ENCODE data around the gene TNNI2. TPM values are rescaled to one million over a fixed set of nuclear protein-coding genes. Genes with fewer than 3 reads are reported as not detected.

The TNNI2 gene
- total RNA-seq, 1 experiment from 2014 or later: 0.55 TPM

DNA sequence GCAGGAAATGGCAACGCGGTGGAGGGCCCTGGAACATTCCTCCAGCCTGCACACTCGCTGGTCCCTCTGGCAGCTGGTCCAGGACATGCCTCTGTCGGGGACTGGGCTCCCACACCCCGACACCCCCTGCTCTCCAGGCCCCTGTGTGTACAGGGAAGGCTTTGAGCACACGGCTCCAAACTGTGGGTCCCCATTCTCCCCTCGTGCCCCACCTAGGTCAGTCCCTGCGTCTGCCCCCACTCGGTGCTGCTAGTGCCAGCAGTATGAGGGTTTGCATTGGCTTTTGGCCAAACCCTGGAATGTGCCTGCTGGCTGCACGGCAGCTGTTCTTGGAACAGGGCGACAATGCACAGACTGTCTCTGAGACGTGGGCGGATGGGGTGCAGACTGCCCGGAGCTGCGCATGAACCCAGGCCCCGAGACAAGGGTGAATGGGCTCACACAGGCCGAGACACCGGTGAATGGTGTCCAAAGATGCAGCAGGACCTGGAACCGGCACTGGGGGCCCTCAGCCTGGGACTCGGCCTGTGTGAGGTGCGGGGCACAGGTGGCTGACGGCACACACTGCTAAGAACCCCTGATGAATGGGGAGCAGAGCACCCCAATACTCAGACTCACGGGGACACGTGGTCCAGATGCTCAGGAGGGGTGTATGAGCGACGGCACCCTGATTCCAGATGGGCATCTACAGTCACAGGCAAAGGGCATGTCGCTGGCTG lies 11.5 kb upstream of the TNNI2 start:
- H3K9ac ChIP-seq (ENCODE audit: low read length): no peak overlapping the region

DNA sequence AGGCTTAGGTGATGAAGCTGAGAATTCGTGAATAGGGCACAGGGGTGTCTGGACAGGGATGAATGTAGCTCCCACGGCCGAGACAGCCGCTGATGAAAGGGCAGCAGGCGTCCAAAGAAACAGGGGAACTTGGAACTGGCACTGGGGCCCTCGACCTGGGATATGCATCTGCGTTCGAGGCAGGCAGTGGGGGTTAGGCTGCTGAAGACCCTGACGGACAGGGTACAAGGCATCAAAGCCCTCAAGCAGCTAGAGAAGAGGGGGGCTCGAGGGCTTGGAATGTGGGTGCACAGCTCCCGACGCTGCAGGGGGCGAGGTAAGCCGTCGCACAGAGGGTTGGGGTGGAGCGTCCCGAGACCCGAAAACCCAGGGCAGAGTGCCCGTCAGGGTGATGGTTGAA lies 10.8 kb upstream of the TNNI2 start:
- intact Hi-C loops (cut with micrococcal nuclease): no loop called here
- H3K9me3 ChIP-seq (ENCODE audit: low read length): no peaks in the 10 kb centered on the region
- peaks cover 49% of the 10 kb centered on the region for H3K4me1 ChIP-seq (ENCODE audit: insufficient read depth, low read length)
- BruUV-seq (replicated peaks): no TSS peak
- H2AFZ ChIP-seq (ENCODE audit: low read length): no peak overlapping the region
- no peak overlapping the region for H3K4me3 ChIP-seq (ENCODE audit: low read length)
- no peaks in the 10 kb centered on the region for H3K36me3 ChIP-seq (ENCODE audit: low read depth, low read length)
- no peak for ATAC-seq
- ChIA-PET CTCF (interaction anchor here (0.6 kb wide), 1 partner anchor 134 kb away, joined by 3 read pairs; no protein-coding TSS in a partner anchor), POLR2A (ENCODE audit: unreplicated experiment) (no interaction called here)
- no peak overlapping the region for H3K9ac ChIP-seq (ENCODE audit: low read length)
- no peaks in the 10 kb centered on the region for H3K9me2 ChIP-seq (replicated peaks; ENCODE audit: low read length)
- no peaks in the 10 kb centered on the region for H3K79me2 ChIP-seq (ENCODE audit: low read length)
- DNase-seq: no peak
- no peaks in the 10 kb centered on the region for H4K20me1 ChIP-seq (ENCODE audit: low read length)
- H3F3A ChIP-seq (ENCODE audit: low read length, unreplicated experiment): no peaks in the 10 kb centered on the region
- TF ChIP-seq EZH2phosphoT487 (IDR thresholded peaks at IDR 0.05; ENCODE audit: borderline replicate concordance, low read length) (no peak), EZH2 (IDR thresholded peaks at IDR 0.05; ENCODE audit: low read length, unreplicated experiment) (no peak)
- TF ChIP-seq, protein P1, sequence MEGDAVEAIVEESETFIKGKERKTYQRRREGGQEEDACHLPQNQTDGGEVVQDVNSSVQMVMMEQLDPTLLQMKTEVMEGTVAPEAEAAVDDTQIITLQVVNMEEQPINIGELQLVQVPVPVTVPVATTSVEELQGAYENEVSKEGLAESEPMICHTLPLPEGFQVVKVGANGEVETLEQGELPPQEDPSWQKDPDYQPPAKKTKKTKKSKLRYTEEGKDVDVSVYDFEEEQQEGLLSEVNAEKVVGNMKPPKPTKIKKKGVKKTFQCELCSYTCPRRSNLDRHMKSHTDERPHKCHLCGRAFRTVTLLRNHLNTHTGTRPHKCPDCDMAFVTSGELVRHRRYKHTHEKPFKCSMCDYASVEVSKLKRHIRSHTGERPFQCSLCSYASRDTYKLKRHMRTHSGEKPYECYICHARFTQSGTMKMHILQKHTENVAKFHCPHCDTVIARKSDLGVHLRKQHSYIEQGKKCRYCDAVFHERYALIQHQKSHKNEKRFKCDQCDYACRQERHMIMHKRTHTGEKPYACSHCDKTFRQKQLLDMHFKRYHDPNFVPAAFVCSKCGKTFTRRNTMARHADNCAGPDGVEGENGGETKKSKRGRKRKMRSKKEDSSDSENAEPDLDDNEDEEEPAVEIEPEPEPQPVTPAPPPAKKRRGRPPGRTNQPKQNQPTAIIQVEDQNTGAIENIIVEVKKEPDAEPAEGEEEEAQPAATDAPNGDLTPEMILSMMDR (conservative IDR thresholded peaks at IDR 0.05; ENCODE audit: low read depth, low read length): no peak
- no peak overlapping the region for H3K27ac ChIP-seq (ENCODE audit: low read length)
- no peaks in the 10 kb centered on the region for H3K27me3 ChIP-seq (ENCODE audit: low read length)
- H3K4me2 ChIP-seq (ENCODE audit: low read length): no peak overlapping the region

More for the DNA sequence above, 11.5 kb upstream of the TNNI2 start:
- peaks cover 42% of the 10 kb centered on the region for H3K4me1 ChIP-seq (ENCODE audit: insufficient read depth, low read length)
- ChIA-PET CTCF (interaction anchor here (0.5 to 0.6 kb wide), 2 partner anchors 55 to 133 kb away, joined by 3 to 4 read pairs; no protein-coding TSS in a partner anchor), POLR2A (ENCODE audit: unreplicated experiment) (no interaction called here)
- no peaks in the 10 kb centered on the region for H3K36me3 ChIP-seq (ENCODE audit: low read depth, low read length)
- DNase-seq: peak; percentile 90
- H3K4me2 ChIP-seq (ENCODE audit: low read length): peak overlapping the region; percentile 75
- H3K27me3 ChIP-seq (ENCODE audit: low read length): no peaks in the 10 kb centered on the region
- no peak for TF ChIP-seq EZH2 (IDR thresholded peaks at IDR 0.05; ENCODE audit: low read length, unreplicated experiment)
- TF ChIP-seq, protein P1 (conservative IDR thresholded peaks at IDR 0.05; ENCODE audit: low read depth, low read length): no peak
- no peak for TF ChIP-seq EZH2phosphoT487 (IDR thresholded peaks at IDR 0.05; ENCODE audit: borderline replicate concordance, low read length)
- H3K9me3 ChIP-seq (ENCODE audit: low read length): no peaks in the 10 kb centered on the region
- no TSS peak for BruUV-seq (replicated peaks)
- no peak overlapping the region for H3K27ac ChIP-seq (ENCODE audit: low read length)
- no peaks in the 10 kb centered on the region for H3K79me2 ChIP-seq (ENCODE audit: low read length)
- no peaks in the 10 kb centered on the region for H3K9me2 ChIP-seq (replicated peaks; ENCODE audit: low read length)
- no peaks in the 10 kb centered on the region for H4K20me1 ChIP-seq (ENCODE audit: low read length)
- no peak overlapping the region for H3K4me3 ChIP-seq (ENCODE audit: low read length)
- no peaks in the 10 kb centered on the region for H3F3A ChIP-seq (ENCODE audit: low read length, unreplicated experiment)
- peak; percentile 58 for ATAC-seq
- intact Hi-C loops (cut with micrococcal nuclease): no loop called here
- H2AFZ ChIP-seq (ENCODE audit: low read length): peak overlapping the region; percentile 63

DNA sequence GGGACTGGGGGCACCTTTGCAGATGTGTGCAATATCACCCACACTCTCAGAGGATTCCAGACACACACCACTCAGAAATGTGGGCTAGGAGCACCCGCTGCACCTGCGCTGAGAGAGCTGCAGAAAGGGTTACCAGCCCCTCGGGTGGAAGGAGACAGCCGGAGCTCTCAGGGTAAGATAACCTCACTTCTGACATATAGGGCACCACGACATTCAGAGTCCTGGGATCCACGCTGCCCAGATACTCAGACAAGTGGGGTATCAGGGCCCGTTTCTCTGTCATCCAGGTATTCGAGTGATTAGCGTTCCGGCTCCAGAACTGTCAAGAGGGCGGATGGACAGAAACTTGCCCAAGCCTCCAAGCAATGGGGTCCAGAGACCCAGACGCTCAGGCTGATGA lies 10.2 kb upstream of the TNNI2 start:
- no peaks in the 10 kb centered on the region for H3K79me2 ChIP-seq (ENCODE audit: low read length)
- no peaks in the 10 kb centered on the region for H4K20me1 ChIP-seq (ENCODE audit: low read length)
- H3K27me3 ChIP-seq (ENCODE audit: low read length): no peaks in the 10 kb centered on the region
- H3K9me2 ChIP-seq (replicated peaks; ENCODE audit: low read length): no peaks in the 10 kb centered on the region
- H2AFZ ChIP-seq (ENCODE audit: low read length): no peak overlapping the region
- H3F3A ChIP-seq (ENCODE audit: low read length, unreplicated experiment): no peaks in the 10 kb centered on the region
- TF ChIP-seq EZH2phosphoT487 (IDR thresholded peaks at IDR 0.05; ENCODE audit: borderline replicate concordance, low read length): no peak
- DNase-seq (no peak), ATAC-seq (no peak)
- ChIA-PET POLR2A (ENCODE audit: unreplicated experiment) (no interaction called here), CTCF (interaction anchor here (0.5 kb wide), 1 partner anchor 66 kb away, joined by 3 read pairs; no protein-coding TSS in a partner anchor)
- intact Hi-C loops (cut with micrococcal nuclease): no loop called here
- H3K4me2 ChIP-seq (ENCODE audit: low read length): peak overlapping the region; percentile 21; the same call in 1 of the 2 replicates
- H3K9me3 ChIP-seq (ENCODE audit: low read length): no peaks in the 10 kb centered on the region
- H3K9ac ChIP-seq (ENCODE audit: low read length): no peak overlapping the region
- H3K4me3 ChIP-seq (ENCODE audit: low read length): no peak overlapping the region
- H3K36me3 ChIP-seq (ENCODE audit: low read depth, low read length): no peaks in the 10 kb centered on the region
- no TSS peak for BruUV-seq (replicated peaks)
- H3K27ac ChIP-seq (ENCODE audit: low read length): no peak overlapping the region
- H3K4me1 ChIP-seq (ENCODE audit: insufficient read depth, low read length): peaks cover 53% of the 10 kb centered on the region

Measured in PC-3 (cell line).